ENCODE results near the gene TPRX2. TPM values are rescaled to one million over a fixed set of nuclear protein-coding genes. Genes with fewer than 3 reads are reported as not detected.
"Not testable (repeated sequence)": the region's sequence is repeated elsewhere in the genome, so short reads cannot be mapped to it uniquely, and the experiment has no call there.

Gene TPRX2
- total RNA-seq, 1 donor from 2014 or later, result not detected

GRCh38 chr19:47861630-47862029 is 2.6 kb downstream of the TPRX2 start:
- no peak for DNase-seq (ENCODE audit: low read depth in 2 of 2)

- peak; percentile 30 to 69 for DNase-seq (ENCODE audit: low read depth in 2 of 2)
Measured at GRCh38 chr19:47863514-47863936, 4.5 kb downstream of the TPRX2 start.

DNA sequence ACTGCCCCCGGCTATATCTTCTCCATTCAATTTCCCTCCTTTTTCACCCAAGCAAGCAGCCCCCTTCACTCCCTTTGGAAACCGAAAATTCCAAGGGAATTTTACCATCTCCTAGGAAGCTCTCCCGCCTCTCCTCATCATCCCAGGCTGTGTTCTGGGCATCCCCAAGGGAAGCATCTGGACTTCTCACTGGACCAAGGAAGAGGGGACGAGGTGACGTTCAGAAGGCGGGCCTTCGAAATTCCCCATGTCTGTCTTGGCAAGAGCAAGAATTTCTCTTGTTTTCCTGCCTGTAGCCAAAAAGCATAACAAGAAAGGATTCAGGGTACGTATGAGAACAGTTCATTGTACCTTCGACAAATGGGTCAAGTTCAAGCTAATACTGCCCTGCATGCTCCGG is 6.1 kb downstream of the TPRX2 start:
- DNase-seq (ENCODE audit: low read depth in 2 of 2), result no peak

DNA sequence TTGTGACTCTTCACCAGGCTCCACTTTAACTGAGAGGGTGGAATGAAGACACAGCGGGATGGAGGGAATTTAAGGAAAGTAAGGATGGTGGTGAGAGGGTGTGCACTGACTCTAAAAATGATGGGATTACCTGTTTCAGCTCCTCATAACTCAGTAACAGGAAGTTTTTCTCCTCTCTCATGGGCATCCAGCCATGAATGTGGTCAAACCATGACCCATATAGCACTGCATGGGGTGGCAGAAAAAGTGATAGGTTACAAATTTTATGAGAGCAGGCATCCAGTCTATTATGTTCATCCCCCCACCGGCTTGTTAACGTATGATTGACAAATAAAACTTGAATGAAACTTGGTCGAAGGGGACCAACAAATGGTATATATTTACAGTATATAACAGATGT is 19.9 kb downstream of the TPRX2 start:
- no peak for DNase-seq (ENCODE audit: low read depth in 2 of 2)

- DNase-seq (ENCODE audit: low read depth in 2 of 2), result not testable (repeated sequence)
Measured at GRCh38 chr19:47879385-47879784, 20.4 kb downstream of the TPRX2 start.

- no peak for DNase-seq (ENCODE audit: low read depth in 2 of 2)
Measured at GRCh38 chr19:47881757-47882156, 22.7 kb downstream of the TPRX2 start.

DNA sequence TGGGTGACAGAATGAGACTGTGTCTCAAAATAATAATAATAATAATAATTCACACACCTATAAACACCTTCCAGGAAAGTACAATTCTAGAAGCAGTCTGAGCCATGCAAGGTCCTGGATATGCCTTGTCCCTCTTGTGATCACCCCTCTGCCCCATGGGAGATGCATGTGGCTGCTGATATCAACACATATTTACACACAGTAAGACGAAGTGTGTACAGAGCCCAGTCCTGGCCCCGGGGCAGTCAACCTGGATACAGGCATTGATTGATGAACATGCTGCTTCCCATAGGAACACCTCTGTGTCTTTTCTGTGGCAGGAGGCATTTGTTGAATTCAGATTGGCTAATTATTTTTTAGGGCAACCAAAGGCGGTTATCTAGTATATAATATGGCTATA is 23.9 kb downstream of the TPRX2 start:
- no peak for DNase-seq (ENCODE audit: low read depth in 2 of 2)

- no peak for DNase-seq (ENCODE audit: low read depth in 2 of 2)
Measured at GRCh38 chr19:47885067-47885463, 26.0 kb downstream of the TPRX2 start.

DNA sequence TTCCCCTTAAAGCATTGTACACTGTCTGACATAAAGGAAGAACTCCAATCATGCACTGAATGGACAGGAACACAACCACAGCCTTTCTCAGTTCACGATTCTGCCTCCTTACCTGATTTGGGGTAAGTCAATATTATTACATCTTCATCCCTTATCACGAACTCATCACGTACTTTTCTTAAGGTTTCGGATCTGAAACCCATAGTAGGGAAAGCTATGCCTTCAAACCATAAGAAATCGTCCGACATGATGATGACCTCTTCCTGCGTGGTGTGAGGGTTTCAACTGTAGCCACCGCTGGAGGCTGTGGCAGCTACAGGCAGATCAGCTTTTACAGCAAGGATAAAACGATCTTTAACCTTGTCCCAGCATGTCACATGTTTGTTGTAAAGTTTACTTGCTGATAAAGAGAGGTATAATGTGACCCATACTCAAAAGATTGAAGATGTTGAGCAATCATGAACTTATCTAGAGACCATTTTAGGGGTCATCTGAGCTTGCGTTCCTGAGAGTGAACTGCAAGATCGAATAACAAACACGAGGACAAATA is 27.1 kb downstream of the TPRX2 start, which contains the start of gene SULT2A1:
Gene SULT2A1 (minus strand): TSS at position 306 of the 550 bp plus-strand sequence. CDS start 58 bp downstream, at position 248.
- DNase-seq (ENCODE audit: low read depth in 2 of 2), result no peak

DNA sequence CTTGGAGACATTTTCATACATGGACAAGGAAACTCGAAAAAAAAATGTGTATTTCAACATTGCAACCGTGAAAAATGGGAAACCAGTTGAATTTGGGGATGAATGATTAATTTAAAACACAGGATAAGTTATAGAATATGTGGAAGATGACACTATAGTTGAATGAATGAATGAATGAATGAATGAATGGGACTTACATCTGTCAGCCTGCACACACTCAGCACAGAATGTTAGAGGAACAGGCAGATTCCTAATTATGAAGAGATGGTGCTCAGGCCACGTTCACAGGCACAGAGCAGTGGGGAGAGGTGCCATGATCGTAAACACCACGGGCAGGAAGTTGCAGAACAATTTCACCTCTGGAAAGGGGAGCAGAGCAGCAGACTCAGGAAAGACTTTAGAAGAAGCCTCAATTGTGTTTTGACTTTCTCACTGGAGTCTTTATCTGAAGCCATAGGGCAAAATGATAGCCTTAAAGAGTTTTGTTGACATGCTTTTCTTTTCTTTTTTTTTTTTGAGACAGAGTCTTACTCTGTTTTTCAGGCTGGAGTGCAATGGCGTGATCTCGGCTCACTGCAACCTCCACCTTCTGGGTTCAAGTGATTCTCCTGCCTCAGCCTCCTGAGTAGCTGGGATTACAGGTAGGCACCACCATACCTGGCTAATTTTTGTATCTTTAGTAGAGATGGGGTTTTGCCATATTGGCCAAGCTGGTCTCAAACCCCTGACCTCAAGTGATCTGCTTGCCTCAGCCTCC is 32.0 kb downstream of the TPRX2 start:
- DNase-seq (ENCODE audit: low read depth in 2 of 2), result no peak

- no peak for DNase-seq (ENCODE audit: low read depth in 2 of 2)
Measured at GRCh38 chr19:47891622-47891922, 32.5 kb downstream of the TPRX2 start.

DNA sequence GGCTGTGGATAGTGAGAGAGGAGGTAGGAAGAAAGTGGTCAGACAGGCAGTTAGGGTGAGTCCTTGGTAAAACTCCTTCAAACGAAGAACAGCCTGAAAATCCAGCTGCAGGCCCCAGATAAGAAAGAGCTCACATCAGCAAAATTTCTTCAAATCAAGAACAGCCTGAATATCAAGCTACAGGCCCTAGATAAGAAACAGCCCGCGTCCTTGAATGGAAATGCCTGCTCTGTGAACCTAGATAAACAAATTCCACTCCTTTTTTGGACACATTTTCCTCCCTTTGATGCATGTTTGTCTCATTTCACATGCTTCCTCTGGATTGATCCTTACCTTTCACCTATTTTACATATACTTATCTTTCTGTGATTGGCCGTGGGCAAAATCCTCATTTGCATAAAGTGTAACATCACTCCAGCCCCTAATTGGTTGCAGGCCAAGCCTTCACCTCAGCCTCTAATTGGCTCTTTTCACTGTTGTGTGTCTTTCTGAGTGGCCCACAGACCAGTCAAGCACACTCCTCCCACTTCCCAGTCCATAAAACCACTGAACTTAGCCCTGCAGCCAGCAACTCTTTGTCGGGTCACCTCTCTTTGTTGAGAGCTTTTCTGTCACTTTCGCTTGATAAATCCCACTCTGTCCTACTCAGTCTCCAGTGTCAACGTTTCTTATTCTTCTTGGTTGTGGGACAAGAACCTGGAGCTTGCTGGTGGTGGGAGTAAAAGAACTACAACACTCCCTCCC is 33.1 kb downstream of the TPRX2 start:
- DNase-seq (ENCODE audit: low read depth in 2 of 2), result no peak

DNA sequence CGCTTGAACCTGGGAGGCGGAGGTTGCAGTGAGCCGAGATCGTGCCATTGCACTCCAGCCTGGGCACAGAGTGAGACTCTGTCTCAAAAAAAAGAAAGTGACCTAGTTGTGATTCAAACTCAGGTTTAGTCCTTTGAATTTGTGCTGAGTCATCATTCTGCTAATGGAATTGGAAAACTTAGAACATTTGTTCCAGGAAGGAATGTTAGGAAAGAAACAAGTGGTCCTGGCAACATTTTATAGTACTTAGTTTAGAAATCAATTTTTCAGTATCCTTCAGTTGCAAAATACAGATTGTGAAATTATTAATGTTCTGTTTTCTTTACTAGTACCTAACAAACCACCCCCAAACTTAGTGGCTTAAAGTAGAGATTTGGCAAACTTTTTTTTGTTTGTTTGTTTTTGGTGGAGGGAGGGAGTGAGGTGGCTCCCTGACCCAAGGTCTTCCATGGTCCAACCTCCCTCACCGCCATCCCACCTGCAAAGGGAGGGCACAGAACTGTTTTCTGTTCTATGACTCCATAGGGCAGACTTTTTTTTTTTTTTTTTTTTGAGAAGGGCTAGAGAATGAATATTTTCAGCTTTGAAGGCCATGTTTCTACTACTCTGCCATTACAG is 36.2 kb downstream of the TPRX2 start:
- DNase-seq (ENCODE audit: low read depth in 2 of 2), result no peak

DNA sequence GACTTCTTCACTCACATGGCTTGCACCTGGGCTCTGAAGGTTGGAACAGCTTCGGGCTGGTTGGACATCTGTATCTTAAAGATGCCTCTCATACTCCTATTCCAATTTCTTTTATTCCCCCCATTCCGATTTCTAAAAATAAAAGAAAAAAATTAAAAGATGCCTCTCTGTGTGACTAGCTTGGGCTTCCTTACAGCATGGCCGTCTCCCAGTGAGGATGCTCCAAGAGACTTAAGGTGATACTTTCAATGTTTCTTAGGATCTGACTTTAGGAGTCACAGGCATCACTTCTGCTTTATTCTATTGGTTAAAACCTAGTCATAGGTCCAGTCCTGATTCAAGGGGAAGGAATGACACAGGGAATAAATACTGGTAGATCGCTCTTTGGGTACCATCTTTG is 37.0 kb downstream of the TPRX2 start:
- DNase-seq (ENCODE audit: low read depth in 2 of 2), result no peak

- DNase-seq (ENCODE audit: low read depth in 2 of 2), result no peak
Measured at GRCh38 chr19:47896773-47897172, 37.7 kb downstream of the TPRX2 start.

- no peak for DNase-seq (ENCODE audit: low read depth in 2 of 2)
Measured at GRCh38 chr19:47897861-47898260, 38.8 kb downstream of the TPRX2 start.

DNA sequence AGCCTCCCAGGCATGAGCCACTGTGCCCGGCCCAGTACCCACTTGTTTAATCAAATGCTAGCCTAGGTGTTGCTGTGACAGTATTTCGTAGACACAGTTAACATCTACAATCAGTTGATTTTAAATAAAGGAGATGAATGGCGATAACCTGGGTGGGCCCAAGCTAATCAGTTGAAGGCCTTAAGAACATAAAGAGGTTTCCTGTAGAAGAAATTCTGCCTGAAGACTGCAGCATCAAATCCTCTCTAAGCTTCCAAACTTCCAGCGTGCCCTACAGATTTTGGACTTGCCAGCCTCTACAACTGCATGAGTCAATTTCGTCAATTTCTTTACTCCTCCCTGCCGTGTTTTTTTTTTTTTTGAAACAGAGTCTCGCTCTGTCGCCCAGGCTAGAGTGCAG is 40.3 kb downstream of the TPRX2 start:
- DNase-seq (ENCODE audit: low read depth in 2 of 2), result no peak

DNA sequence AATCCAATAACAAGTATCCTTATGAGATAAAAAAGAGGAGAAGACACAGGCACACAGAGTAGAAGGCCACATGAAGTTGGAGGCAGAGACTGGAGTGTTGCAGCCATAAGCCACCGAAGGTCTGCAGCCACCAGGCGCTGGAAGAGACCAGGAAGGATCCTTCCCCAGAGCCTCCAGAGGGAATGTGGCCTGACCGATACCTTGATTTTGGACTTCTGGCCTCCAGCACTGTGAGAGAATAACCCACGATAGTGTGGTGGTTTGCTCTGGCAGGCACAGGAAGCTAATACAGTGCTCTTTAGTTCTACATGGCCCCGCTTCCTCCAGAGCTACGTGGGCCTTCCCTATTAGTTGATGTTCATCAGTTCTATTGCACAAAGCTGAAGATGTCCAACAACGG is 42.3 kb downstream of the TPRX2 start:
- no peak for DNase-seq (ENCODE audit: low read depth in 2 of 2)

DNA sequence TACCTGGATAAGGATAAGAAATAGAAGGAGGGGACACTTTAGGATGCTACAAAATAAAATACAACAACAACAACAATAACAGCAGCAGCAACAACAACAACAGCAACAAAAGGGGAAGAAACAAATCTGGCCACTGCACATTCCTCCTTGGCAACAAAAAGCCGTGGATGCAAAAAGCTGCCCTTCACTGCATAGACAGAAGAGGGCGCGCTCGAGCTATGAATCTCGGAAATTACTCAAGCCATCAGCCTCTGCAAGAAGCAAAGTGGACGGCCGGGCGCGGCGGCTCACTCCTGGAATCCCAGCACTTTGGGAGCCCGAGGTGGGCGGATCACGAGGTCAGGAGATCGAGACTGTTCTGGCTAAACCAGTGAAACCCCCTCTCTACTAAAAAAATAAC is 50.3 kb downstream of the TPRX2 start:
- DNase-seq (ENCODE audit: low read depth in 2 of 2), result not testable (repeated sequence)

- not testable (repeated sequence) for DNase-seq (ENCODE audit: low read depth in 2 of 2)
Measured at GRCh38 chr19:47910191-47910590, 51.2 kb downstream of the TPRX2 start.
